HG03159 (cell line): ENCODE data around the gene SLC9A6.
"Not testable (repeated sequence)": the region's sequence is repeated elsewhere in the genome, so short reads cannot be mapped to it uniquely, and the experiment has no call there.

Source experiments
- ATAC-seq: cut with Tn5 transposase; IDR thresholded peaks from one replicate; pipeline ENCODE4 v1.9.1; 2021; ENCODE audit warnings: mild to moderate bottlenecking, moderate library complexity; ENCODE audit not compliant: unreplicated experiment

SLC9A6 gene

GRCh38 chrX:136061286-136061685 lies 76.1 kb downstream of the SLC9A6 start:
- no peak for ATAC-seq

- ATAC-seq: no peak
Observed at GRCh38 chrX:136061696-136062095, 76.5 kb downstream of the SLC9A6 start.

GRCh38 chrX:136063340-136064079 lies 78.3 kb downstream of the SLC9A6 start:
- ATAC-seq: no peak

DNA sequence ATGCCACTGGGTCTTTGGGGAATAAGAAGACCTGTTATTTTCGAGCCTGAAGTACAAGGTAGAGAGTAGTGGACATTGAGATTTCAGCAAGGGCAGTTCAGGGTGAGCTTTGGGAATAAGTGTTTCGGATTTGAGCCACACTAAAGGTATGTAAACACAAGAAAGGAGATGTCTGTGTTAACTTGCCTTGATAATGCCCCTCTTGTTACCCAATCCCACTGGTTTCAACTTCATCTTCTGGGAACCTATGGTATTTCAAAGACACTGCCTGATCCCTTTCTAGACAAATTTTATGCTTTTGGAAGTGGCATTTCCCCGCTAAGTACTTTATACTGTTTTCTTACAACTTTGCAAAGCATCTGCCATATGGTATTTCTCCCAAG lies 79.4 kb downstream of the SLC9A6 start:
- ATAC-seq: no peak

DNA sequence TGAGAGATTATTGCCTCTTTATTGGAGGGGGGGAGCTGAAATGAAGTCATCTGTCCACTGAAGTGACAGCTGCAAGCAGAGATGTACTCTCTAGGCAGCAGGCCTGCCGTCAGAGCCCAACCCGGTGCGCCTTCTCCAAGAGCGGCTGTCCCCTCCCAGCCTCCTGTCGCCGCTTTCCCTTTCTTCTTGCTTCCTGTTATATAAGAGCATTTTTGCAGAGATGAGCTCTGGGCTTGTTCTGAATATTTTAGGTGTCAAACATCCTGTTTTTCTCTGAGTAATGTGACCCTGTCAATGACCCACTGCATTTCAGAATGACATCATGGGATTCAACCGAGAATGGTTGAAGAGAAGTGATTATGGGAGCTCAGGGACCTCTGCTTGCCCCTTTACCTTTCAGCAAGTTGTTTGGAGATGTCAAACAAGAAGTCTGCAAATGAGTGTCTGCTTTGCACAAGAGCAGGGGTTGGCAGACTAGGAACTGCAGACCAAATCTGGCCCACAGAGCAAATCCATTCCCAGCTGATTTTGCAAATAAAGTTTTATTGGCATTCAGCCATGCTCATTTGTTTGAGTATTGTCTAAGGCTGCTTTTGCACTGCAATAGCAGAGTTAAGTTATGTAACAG lies 79.9 kb downstream of the SLC9A6 start:
- no peak for ATAC-seq

DNA sequence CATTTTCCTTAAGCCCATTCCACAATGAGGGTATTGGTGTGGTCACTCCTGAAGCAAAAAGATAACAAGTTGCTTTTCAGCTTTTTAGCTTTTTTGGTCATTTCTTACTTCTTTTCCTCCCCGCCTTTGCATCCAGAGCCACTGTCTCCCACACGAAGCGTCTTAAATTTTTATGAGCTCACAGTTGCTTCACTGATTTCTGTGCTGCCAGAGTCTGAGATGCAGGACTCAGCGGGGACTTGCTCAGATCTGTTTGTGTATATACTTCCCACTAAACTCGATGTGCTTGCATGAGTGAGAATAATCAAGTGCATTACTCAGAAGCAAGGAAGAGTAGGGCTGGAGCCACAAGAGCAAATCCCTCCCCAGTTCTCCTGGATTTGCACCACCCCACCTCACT lies 81.9 kb downstream of the SLC9A6 start:
- no peak for ATAC-seq

GRCh38 chrX:136067966-136068365 lies 82.7 kb downstream of the SLC9A6 start:
- no peak for ATAC-seq

- ATAC-seq: no peak
Observed at GRCh38 chrX:136076942-136077341, 91.7 kb downstream of the SLC9A6 start.

- no peak for ATAC-seq
Observed at GRCh38 chrX:136080766-136081165, 95.5 kb downstream of the SLC9A6 start.

- ATAC-seq: no peak
Observed at GRCh38 chrX:136086521-136086920, 101.3 kb downstream of the SLC9A6 start.

DNA sequence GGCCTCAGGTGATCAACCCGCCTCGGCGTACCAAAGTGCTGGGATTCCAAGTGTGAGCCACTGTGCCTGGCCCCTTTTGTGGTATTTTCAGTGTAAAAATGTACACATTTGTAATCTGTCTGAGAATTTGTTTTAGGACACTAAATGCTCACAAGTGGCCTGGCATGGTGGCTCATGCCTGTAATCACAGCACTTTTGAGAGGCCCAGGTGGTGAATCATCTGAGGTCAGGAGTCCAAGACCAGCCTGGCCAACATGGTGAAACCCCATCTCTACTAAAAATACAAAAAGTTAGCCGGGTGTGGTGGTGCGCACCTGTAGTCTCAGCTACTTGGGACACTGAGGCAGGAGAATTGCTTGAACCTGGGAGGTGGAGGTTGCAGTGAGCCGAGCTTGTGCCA lies 106.7 kb downstream of the SLC9A6 start:
- ATAC-seq: not testable (repeated sequence)

DNA sequence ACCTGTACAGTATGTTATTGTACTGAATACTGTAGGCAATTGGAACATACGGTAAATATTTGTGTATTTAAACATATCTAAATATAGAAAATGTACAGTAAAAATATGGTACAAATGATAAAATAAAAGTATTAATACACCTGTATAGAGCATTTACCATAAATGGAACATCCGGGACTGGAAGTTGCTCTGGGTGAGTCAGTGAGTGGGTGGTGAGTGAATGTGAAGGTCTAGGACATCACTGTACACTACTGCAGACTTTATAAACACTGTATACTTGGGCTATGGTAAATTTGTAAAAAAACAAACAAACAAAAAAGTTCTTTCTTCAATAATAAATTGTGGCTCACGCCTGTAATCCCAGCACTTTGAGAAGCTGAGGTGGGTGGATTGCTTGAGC lies 109.7 kb downstream of the SLC9A6 start:
- ATAC-seq: no peak
